ENCODE results near the gene ZNF335.
A peak's percentile ranks its signal among the peaks of the same experiment; 100 is the strongest.
"Not testable (repeated sequence)": the region's sequence is repeated elsewhere in the genome, so short reads cannot be mapped to it uniquely, and the experiment has no call there.

Gene ZNF335

GRCh38 chr20:45988830-45989229 is 16.8 kb upstream of the ZNF335 start:
- not testable (repeated sequence) for H3K9ac ChIP-seq (ENCODE audit: low read length); H3K23ac ChIP-seq (ENCODE audit: low read length in 2 of 2); H2BK15ac ChIP-seq (ENCODE audit: low read depth, poor library complexity, severe bottlenecking); H4K8ac ChIP-seq (ENCODE audit: low read length); H3K14ac ChIP-seq (ENCODE audit: low read length in 2 of 2); H3K79me1 ChIP-seq (replicated peaks; ENCODE audit: low read length, poor library complexity, severe bottlenecking); H3K36me3 ChIP-seq (ENCODE audit: control insufficient read depth in 1 of 2, insufficient read depth in 2 of 2, low read depth in 1 of 2, low read length in 2 of 2); H3K4me2 ChIP-seq (ENCODE audit: low read length, poor library complexity, severe bottlenecking); H3K27ac ChIP-seq (ENCODE audit: low read length, poor library complexity, severe bottlenecking); DNase-seq; H2AFZ ChIP-seq (ENCODE audit: low read depth, low read length); H3K4me1 ChIP-seq (ENCODE audit: control insufficient read depth, insufficient read depth, low read depth, low read length); H2BK120ac ChIP-seq (ENCODE audit: low read depth, low read length); H2AK5ac ChIP-seq (ENCODE audit: low read length, severe bottlenecking); H3K18ac ChIP-seq (ENCODE audit: low read depth in 1 of 2, low read length in 2 of 2); H2BK5ac ChIP-seq (ENCODE audit: low read depth, low read length, poor library complexity, severe bottlenecking); H4K91ac ChIP-seq (ENCODE audit: low read length); H3K4me3 ChIP-seq (ENCODE audit: insufficient read depth in 1 of 2, low read depth in 1 of 2, low read length in 2 of 2); H3K4ac ChIP-seq (ENCODE audit: low read depth in 1 of 2, low read length in 2 of 2); H2BK12ac ChIP-seq (ENCODE audit: low read length in 2 of 2); H3K9me3 ChIP-seq (ENCODE audit: control insufficient read depth, low read length)
- peaks cover 0 to 33% of the 10 kb centered on the region in 2 experiments for H3K27me3 ChIP-seq (ENCODE audit: control insufficient read depth in 1 of 2, insufficient read depth in 1 of 2, low read length in 2 of 2)
- 78% methylated on average over 6 of the region's 6 CpGs for WGBS

DNA sequence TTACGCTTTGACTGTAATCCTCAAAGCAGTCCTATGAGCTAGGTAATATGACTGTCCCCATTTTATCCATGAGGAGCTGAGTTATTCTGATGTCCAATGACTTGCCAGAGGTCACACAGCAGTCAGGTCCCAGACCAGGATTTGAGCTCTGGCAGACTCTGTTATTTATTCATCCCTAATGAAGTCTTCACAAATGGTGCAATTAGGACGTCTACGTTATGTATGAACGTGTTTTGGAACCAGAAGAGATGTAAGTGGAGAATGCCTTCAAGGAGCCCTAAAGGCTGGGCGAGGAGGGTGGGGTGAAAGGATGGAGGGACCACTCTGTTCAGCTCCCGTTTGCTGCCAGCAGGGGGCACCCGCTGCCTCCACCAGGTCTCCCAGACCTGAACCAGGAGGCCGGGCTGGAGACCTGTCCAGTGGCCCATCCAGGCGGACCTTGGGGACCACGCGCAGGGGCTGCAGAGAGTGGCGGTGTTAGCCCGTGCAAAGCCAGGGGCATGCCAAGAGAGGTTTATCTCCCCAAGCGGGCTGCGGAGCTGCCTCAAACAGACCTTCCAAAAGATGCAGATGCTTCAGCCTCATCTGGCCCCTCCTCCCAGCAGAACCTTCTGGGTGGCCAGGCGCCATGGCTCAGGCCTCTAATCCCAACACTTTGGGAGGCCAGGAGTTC is 15.2 kb upstream of the ZNF335 start:
- Histone ChIP-seq H4K8ac (ENCODE audit: low read length) (no peak overlapping the region), H3K27me3 (ENCODE audit: control insufficient read depth in 1 of 2, insufficient read depth in 1 of 2, low read length in 2 of 2) (peaks cover 0 to 34% of the 10 kb centered on the region in 2 experiments), H2AFZ (ENCODE audit: low read depth, low read length) (no peak overlapping the region), H2BK12ac (ENCODE audit: low read length in 2 of 2) (no peak overlapping the region), H2BK5ac (ENCODE audit: low read depth, low read length, poor library complexity, severe bottlenecking) (no peak overlapping the region), H3K4me1 (ENCODE audit: control insufficient read depth, insufficient read depth, low read depth, low read length) (peaks cover 2% of the 10 kb centered on the region), H3K9me3 (ENCODE audit: control insufficient read depth, low read length) (no peaks in the 10 kb centered on the region), H3K4me3 (ENCODE audit: insufficient read depth in 1 of 2, low read depth in 1 of 2, low read length in 2 of 2) (no peak overlapping the region), H2BK15ac (ENCODE audit: low read depth, poor library complexity, severe bottlenecking) (no peak overlapping the region), H3K4ac (ENCODE audit: low read depth in 1 of 2, low read length in 2 of 2) (no peak overlapping the region), H2BK120ac (ENCODE audit: low read depth, low read length) (no peak overlapping the region), H3K14ac (ENCODE audit: low read length in 2 of 2) (no peak overlapping the region), H3K36me3 (ENCODE audit: control insufficient read depth in 1 of 2, insufficient read depth in 2 of 2, low read depth in 1 of 2, low read length in 2 of 2) (no peaks in the 10 kb centered on the region), H3K23ac (ENCODE audit: low read length in 2 of 2) (no peak overlapping the region), H3K18ac (ENCODE audit: low read depth in 1 of 2, low read length in 2 of 2) (no peak overlapping the region), H3K4me2 (ENCODE audit: low read length, poor library complexity, severe bottlenecking) (no peak overlapping the region), H3K9ac (ENCODE audit: low read length) (no peak overlapping the region), H4K91ac (ENCODE audit: low read length) (no peak overlapping the region), H3K27ac (ENCODE audit: low read length, poor library complexity, severe bottlenecking) (no peak overlapping the region), H2AK5ac (ENCODE audit: low read length, severe bottlenecking) (no peak overlapping the region), H3K79me1 (replicated peaks; ENCODE audit: low read length, poor library complexity, severe bottlenecking) (no peaks in the 10 kb centered on the region)
- 16% methylated on average over 16 of the region's 16 CpGs for WGBS
- DNase-seq, result peak; percentile 53

GRCh38 chr20:45985573-45985972 is 13.6 kb upstream of the ZNF335 start:
- H3K9ac ChIP-seq (ENCODE audit: low read length), result no peak overlapping the region
- no peak overlapping the region for H3K4ac ChIP-seq (ENCODE audit: low read depth in 1 of 2, low read length in 2 of 2)
- no peak for DNase-seq
- no peaks in the 10 kb centered on the region for H3K79me1 ChIP-seq (replicated peaks; ENCODE audit: low read length, poor library complexity, severe bottlenecking)
- 81% methylated on average over 7 of the region's 7 CpGs for WGBS
- H2AK5ac ChIP-seq (ENCODE audit: low read length, severe bottlenecking), result no peak overlapping the region
- H3K36me3 ChIP-seq (ENCODE audit: control insufficient read depth in 1 of 2, insufficient read depth in 2 of 2, low read depth in 1 of 2, low read length in 2 of 2), result no peaks in the 10 kb centered on the region
- H3K27ac ChIP-seq (ENCODE audit: low read length, poor library complexity, severe bottlenecking), result no peak overlapping the region
- peaks cover 2% of the 10 kb centered on the region for H3K4me1 ChIP-seq (ENCODE audit: control insufficient read depth, insufficient read depth, low read depth, low read length)
- no peak overlapping the region for H3K4me3 ChIP-seq (ENCODE audit: insufficient read depth in 1 of 2, low read depth in 1 of 2, low read length in 2 of 2)
- H2BK15ac ChIP-seq (ENCODE audit: low read depth, poor library complexity, severe bottlenecking), result no peak overlapping the region
- no peak overlapping the region for H2BK5ac ChIP-seq (ENCODE audit: low read depth, low read length, poor library complexity, severe bottlenecking)
- H2BK12ac ChIP-seq (ENCODE audit: low read length in 2 of 2), result no peak overlapping the region
- H2BK120ac ChIP-seq (ENCODE audit: low read depth, low read length), result no peak overlapping the region
- no peak overlapping the region for H3K23ac ChIP-seq (ENCODE audit: low read length in 2 of 2)
- H3K14ac ChIP-seq (ENCODE audit: low read length in 2 of 2), result no peak overlapping the region
- H2AFZ ChIP-seq (ENCODE audit: low read depth, low read length), result no peak overlapping the region
- no peaks in the 10 kb centered on the region for H3K9me3 ChIP-seq (ENCODE audit: control insufficient read depth, low read length)
- no peak overlapping the region for H3K4me2 ChIP-seq (ENCODE audit: low read length, poor library complexity, severe bottlenecking)
- H4K8ac ChIP-seq (ENCODE audit: low read length), result no peak overlapping the region
- H3K27me3 ChIP-seq (ENCODE audit: control insufficient read depth in 1 of 2, insufficient read depth in 1 of 2, low read length in 2 of 2), result peaks cover 0 to 32% of the 10 kb centered on the region in 2 experiments
- H3K18ac ChIP-seq (ENCODE audit: low read depth in 1 of 2, low read length in 2 of 2), result no peak overlapping the region
- no peak overlapping the region for H4K91ac ChIP-seq (ENCODE audit: low read length)

GRCh38 chr20:45983279-45983743 is 11.3 kb upstream of the ZNF335 start:
- DNase-seq, result no peak
- no peak overlapping the region for H3K9ac ChIP-seq (ENCODE audit: low read length)
- H2BK120ac ChIP-seq (ENCODE audit: low read depth, low read length), result no peak overlapping the region
- H3K18ac ChIP-seq (ENCODE audit: low read depth in 1 of 2, low read length in 2 of 2), result no peak overlapping the region
- H3K27me3 ChIP-seq (ENCODE audit: control insufficient read depth in 1 of 2, insufficient read depth in 1 of 2, low read length in 2 of 2), result peaks cover 0 to 13% of the 10 kb centered on the region in 2 experiments
- peaks cover 2% of the 10 kb centered on the region for H3K4me1 ChIP-seq (ENCODE audit: control insufficient read depth, insufficient read depth, low read depth, low read length)
- H3K4me2 ChIP-seq (ENCODE audit: low read length, poor library complexity, severe bottlenecking), result no peak overlapping the region
- 67% methylated on average over 7 of the region's 7 CpGs for WGBS
- H3K23ac ChIP-seq (ENCODE audit: low read length in 2 of 2), result no peak overlapping the region
- no peaks in the 10 kb centered on the region for H3K9me3 ChIP-seq (ENCODE audit: control insufficient read depth, low read length)
- H3K79me1 ChIP-seq (replicated peaks; ENCODE audit: low read length, poor library complexity, severe bottlenecking), result no peaks in the 10 kb centered on the region
- H2BK5ac ChIP-seq (ENCODE audit: low read depth, low read length, poor library complexity, severe bottlenecking), result no peak overlapping the region
- no peak overlapping the region for H2BK15ac ChIP-seq (ENCODE audit: low read depth, poor library complexity, severe bottlenecking)
- no peak overlapping the region for H3K4me3 ChIP-seq (ENCODE audit: insufficient read depth in 1 of 2, low read depth in 1 of 2, low read length in 2 of 2)
- no peak overlapping the region for H2AFZ ChIP-seq (ENCODE audit: low read depth, low read length)
- H3K27ac ChIP-seq (ENCODE audit: low read length, poor library complexity, severe bottlenecking), result no peak overlapping the region
- H3K14ac ChIP-seq (ENCODE audit: low read length in 2 of 2), result no peak overlapping the region
- H4K91ac ChIP-seq (ENCODE audit: low read length), result no peak overlapping the region
- no peak overlapping the region for H2AK5ac ChIP-seq (ENCODE audit: low read length, severe bottlenecking)
- H4K8ac ChIP-seq (ENCODE audit: low read length), result no peak overlapping the region
- H3K4ac ChIP-seq (ENCODE audit: low read depth in 1 of 2, low read length in 2 of 2), result no peak overlapping the region
- H3K36me3 ChIP-seq (ENCODE audit: control insufficient read depth in 1 of 2, insufficient read depth in 2 of 2, low read depth in 1 of 2, low read length in 2 of 2), result no peaks in the 10 kb centered on the region
- H2BK12ac ChIP-seq (ENCODE audit: low read length in 2 of 2), result no peak overlapping the region
